Stimulated activated naive CD8-positive, alpha-beta T cell treated with anti-CD3 and anti-CD28 coated beads, Interleukin-15, Interleukin-2, amounts not matched to agents 100 U/mL and 50 U/mL, for 24 hours (primary cell): Measurements from ENCODE around the gene TMEM150A.
"Not testable (repeated sequence)": the region's sequence is repeated elsewhere in the genome, so short reads cannot be mapped to it uniquely, and the experiment has no call there.

ENCODE experiments used
- ATAC-seq: fragments of 150-1000 bp; cut with Tn5 transposase; one replicate; pipeline ENCODE4 v1.10.0; 2021
- DNase-seq: peaks from one replicate; pipeline ENCODE4 v3.0.0; 2021

The TMEM150A gene

DNA sequence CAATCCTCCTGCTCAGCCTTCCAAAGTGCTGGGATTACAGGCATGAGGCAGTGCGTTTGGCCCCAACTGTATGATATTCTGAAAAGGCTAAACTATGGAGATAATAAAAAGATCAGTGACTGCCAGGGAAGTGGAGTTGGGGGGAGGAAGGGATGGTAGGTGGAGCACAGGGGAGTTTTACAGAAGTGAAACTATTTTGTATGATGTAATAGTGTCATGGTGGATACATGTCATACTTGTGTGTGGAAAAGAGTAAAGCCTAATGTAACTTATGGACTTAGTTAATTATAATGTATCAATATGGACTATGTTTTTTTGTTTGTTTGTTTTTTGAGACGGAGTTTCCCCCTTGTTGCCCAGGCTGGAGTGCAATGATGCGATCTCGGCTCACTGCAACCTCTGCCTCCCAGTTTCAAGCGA is 38.3 kb downstream of the TMEM150A start:
- no peak for ATAC-seq

DNA sequence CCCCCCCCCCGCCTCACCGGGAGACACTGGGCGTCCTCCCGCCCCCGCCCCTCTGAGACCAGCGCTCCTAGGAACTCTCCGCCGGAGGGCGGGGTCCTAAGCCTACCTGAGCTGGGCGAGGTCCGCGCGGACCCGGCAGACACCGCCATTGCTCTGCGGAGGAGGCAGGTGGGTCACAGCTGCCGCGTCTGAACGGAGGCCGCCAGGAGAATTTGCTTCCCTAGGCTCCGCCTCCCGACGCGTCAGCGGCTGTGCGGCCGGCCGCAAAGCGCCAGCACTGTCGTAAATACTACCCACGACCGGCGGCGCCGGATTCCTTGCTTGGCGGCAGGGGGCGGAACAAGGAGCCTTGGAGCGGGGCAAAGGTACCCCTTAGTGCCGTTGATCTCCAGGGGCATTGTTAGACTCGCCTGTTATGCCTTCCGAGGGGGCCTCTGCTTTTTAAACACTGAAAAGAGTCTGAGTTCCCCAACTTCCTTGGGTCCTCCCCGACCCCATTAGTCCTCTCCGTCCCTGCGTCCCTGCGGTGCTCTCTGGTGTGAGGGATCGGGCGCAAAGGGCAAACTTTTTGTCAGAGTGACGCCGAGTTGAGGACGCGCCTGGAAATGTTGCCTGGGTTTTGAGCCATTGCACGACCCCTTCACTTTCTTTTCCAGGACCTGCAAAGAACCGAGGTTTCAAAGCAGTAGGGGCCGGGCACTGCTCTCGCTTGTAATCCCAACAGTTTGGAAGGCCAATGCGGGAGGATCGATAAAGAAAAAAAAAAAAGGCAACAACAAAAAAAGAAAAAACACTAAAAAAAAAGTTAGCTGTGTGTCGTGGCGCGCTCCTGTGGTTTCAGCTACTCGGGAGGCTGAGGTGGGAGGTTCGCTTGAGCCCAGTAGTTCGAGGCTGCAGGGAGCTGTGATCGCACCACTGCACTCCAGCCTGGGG is 41.0 kb downstream of the TMEM150A start, which contains the start of gene GGCX:
GGCX (minus strand) TSS at position 214 of the 933 bp plus-strand sequence; CDS start at position 149, 65 bp downstream.
- DNase-seq: peak; percentile 96
- ATAC-seq: peak; percentile 96

More for the DNA sequence above, 38.3 kb downstream of the TMEM150A start:
- DNase-seq: no peak

GRCh38 chr2:85560812-85561279 is 41.7 kb downstream of the TMEM150A start:
- ATAC-seq: peak; percentile 19

DNA sequence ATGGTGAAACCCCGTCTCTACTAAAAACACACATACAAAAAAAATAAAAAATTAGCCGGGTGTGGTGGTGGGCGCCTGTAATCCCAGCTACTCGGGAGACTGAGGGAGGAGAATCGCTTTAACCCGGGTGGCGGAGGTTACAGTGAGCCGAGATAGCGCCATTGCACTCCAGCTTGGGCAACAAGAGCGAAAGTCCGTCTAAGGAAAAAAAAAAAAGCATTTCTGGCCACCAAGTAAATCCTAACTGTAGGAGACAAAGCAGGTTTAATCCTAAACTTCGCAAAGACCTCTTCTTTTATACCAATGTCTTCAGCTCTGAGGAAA is 42.1 kb downstream of the TMEM150A start:
- not testable (repeated sequence) for DNase-seq, ATAC-seq

More at GRCh38 chr2:85560812-85561279, 41.7 kb downstream of the TMEM150A start:
- DNase-seq: peak; percentile 39

GRCh38 chr2:85558160-85558559 is 44.3 kb downstream of the TMEM150A start:
- no peak for ATAC-seq
- no peak for DNase-seq

- ATAC-seq (no peak), DNase-seq (no peak)
Measured at GRCh38 chr2:85557130-85557529, 45.4 kb downstream of the TMEM150A start.

DNA sequence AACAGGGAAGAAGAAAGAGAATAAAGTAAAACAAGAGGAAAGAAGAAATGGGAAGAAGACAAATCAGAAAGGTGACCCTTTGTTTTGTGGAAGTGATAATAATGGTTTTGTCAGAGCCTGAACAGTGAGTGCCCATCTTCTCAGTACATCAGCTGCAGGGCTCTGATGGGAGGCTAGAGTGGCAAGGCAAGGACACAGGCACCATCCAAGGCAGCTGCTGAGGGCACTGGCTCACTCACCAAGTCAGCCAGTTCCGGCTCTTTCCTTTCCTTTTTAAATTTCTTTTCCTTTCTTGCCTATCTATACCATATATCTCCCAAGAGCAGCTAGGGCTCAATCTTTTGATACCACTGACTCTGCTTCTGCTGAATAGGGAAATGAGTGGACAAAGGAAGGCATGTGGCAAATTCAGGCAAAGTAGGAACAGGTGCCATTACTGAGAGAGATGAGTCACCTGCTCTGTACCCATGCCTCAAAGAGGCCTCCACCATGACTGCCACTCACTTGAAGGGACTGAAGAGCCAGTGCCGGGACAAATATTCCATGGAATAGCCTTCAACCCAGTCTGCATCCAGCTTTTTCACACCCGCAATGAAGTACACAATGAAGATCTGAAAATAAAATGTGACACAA is 47.4 kb downstream of the TMEM150A start:
- no peak for DNase-seq
- ATAC-seq: peak; percentile 26

DNA sequence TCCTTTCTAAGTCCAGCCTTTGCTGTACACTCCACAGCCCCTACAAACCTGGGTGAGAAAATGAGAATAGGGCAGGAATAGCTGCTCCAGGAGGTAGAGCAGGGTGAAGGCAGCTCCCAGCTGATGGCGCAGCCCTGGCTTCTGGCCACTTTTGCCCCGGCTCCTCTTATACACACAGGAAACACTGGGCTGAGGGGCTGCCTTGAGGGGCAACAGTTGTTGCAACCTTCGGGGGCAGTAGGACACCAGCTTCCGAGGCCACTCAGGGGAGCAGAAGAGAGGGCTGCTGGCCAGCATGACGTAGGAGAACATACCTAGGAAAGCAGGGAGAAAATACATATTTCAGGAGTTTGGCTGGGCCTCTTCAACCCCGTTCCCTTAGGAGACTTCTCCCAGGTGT is 49.3 kb downstream of the TMEM150A start:
- DNase-seq (no peak), ATAC-seq (no peak)

GRCh38 chr2:85551698-85552678 is 50.5 kb downstream of the TMEM150A start:
- DNase-seq (peak; percentile 86), ATAC-seq (peak; percentile 67)

- no peak for ATAC-seq
- no peak for DNase-seq
Measured at GRCh38 chr2:85550486-85550885, 52.0 kb downstream of the TMEM150A start.

GRCh38 chr2:85549826-85550225 is 52.7 kb downstream of the TMEM150A start:
- ATAC-seq: no peak
- DNase-seq: no peak

DNA sequence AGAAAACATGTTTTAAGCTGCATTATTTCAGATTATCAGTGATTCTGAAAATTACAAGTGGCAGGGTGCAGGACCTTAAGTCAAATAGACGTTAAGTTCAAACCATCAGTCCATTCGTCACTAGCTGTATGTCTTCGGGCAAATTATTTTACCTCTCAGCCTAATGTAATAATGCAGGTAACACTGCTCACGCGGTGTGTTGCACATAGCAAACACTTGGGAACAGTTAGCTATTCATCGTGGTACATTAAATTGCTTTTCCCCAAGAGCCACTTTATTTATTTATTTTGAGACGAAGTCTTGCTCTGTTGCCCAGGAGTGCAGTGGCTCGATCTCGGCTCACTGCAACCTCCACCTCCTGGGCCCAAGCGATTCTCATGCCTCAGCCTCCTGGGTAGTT is 53.4 kb downstream of the TMEM150A start:
- DNase-seq (no peak), ATAC-seq (no peak)

DNA sequence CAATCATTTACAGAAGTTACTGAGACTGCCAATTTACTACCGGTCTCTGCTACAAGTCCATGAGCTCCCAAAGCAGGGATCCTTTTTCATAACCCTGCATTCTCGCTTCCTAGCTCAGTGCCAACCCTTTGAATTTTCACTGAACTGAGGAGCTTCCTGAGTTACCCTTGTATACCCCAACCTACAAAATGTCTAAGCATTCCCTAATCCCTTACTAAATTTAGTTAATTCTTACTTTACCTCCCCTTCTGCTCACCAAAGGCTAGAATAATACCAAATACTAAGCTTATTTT is 53.9 kb downstream of the TMEM150A start:
- no peak for DNase-seq
- no peak for ATAC-seq
